GM12864 (cell line): ENCODE results near the gene CD93.

Experiments
- DNase-seq: peaks from one replicate; pipeline ENCODE4 v3.0.0-alpha.2; 2011; ENCODE audit warnings: low read depth
- H3K4me3 ChIP-seq: 2 replicates; pipeline ENCODE4 v1.5.1; 2011; ENCODE audit warnings: mild to moderate bottlenecking, low read depth, low read length, control low read depth
- TF ChIP-seq, protein P1 (sequence below): IDR thresholded peaks from 2 replicates; pipeline ENCODE4 v1.5.1; 2011; ENCODE audit warnings: low read depth, mild to moderate bottlenecking, moderate library complexity, low read length, control low read depth, inconsistent platforms; ENCODE audit errors: missing control alignments

CD93 gene

DNA sequence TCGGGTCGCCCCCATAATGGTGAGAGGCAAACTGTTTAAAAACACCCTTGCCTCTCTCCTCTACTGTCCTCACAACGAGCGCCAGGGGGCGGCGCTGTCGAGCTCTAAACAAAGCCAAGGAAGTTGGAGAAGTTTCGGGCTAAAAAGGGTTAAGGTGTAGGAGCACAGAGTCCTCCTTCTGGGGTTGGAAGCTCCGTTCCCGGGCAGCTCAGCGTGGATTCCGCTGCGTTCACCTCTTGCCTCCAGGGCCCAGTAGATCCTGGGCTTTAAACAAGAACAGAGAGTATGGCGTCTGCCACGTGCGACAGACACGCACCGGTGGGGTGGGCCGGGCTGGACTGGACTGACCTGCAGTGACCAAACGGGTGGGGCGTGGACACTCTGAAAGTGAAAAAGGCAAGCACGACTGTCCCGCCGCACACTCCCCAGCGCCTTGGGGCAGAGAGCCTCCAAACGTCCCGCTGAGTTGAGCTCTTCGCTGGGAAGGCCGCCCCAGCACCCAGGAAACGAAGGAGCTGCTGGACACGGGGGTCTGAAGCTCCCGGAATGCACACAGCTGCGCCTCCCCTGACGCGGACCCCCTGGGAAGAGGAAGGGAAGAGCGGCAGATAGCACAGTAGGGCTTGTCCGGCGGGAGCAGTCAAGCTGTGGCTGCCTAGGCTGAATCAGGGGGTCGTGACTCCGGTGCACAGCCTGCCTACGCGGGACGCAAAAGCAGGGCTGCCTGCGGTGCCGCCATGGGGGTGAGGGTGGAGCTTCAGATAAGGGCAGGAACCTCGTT is 35.1 kb downstream of the CD93 start:
- H3K4me3 ChIP-seq = no peak overlapping the region
- no peak for DNase-seq
- TF ChIP-seq, protein P1, sequence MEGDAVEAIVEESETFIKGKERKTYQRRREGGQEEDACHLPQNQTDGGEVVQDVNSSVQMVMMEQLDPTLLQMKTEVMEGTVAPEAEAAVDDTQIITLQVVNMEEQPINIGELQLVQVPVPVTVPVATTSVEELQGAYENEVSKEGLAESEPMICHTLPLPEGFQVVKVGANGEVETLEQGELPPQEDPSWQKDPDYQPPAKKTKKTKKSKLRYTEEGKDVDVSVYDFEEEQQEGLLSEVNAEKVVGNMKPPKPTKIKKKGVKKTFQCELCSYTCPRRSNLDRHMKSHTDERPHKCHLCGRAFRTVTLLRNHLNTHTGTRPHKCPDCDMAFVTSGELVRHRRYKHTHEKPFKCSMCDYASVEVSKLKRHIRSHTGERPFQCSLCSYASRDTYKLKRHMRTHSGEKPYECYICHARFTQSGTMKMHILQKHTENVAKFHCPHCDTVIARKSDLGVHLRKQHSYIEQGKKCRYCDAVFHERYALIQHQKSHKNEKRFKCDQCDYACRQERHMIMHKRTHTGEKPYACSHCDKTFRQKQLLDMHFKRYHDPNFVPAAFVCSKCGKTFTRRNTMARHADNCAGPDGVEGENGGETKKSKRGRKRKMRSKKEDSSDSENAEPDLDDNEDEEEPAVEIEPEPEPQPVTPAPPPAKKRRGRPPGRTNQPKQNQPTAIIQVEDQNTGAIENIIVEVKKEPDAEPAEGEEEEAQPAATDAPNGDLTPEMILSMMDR = peak; percentile 52

DNA sequence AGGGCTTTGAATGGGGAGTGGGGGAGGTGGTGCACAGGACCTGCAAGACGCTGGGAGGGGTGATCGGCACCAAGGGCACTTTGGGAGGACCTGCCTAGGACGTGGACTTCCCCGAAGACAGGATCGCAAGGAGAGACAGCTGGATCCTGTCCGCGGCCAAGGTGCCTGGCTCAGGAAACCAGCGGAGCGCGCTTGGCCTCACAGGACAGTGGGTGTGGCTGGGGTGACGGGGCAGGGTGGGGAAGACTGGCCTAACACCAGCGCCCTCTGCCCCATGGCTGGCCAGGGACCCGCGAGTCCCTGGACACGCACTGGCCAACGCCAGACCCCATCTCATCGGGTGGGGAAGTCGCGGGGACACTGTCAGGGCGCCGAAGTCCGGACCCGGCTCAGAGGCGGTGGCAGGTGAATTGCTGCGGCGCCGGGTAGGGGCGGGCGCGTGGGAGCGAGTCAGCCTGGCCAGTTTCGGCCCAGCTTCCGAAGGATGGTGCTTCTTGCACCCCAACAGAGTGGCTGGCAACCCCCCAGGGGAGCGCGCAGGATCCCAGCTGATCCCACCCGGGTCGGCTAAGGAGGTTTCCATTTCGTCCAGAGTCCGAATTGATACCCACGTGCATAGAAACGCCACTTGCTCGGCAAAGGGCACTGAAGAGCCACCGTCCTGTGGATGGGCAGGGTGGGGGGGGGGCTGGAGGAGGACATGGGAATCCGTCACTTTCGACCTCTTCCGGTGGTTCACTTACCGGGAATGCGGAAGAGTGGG is 35.9 kb downstream of the CD93 start:
- TF ChIP-seq, protein P1 = no peak
- no peak for DNase-seq
- no peak overlapping the region for H3K4me3 ChIP-seq

DNA sequence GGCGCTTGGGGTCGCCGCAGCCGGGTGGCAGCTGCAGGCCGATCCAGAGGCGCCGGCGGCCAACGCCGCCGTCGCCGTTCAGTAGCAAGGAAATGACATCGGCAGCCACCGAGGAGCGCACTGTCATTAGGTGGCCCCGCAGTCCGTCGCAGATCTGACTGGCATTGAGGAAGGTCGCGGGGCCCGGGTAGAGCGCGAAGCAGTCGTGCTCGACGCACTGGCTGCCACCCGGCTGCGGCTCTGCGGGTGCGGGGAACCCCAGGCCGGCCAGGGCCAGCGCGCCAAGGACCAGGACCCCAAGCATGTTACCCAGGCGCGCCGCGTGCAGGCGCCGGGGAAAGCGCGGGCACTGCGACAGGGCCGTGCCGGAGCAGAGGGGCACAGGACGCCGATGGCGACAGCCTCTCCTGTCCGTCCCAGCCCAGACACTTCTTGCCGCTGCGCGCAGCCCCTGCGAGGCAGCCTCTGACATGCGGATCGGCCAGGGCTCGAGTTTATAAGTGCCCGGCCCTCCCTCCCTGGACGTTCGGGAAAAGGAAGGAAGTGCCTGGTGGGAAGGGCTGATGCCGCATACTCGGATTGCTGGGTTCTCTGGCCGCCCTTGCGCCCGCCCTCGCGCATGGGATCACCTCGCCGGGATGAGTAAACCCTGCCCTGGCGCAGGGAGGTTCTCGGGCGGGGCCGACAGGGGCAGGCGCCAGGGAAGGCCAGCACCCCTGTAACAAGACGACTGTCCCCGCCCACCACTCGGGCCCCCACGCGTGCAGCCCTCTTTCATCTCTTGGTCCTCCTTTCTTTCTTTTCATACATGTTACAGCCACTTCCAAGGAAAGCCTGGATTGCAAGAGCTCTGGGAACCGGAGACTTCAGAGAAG is 36.7 kb downstream of the CD93 start, which contains the start of gene THBD:
THBD (minus strand) TSS at position 472 of the 875 bp plus-strand sequence; CDS start at position 304, 168 bp downstream.
- H3K4me3 ChIP-seq = no peak within 1 kb of the TSS
- no peak for DNase-seq
- TF ChIP-seq, protein P1 = no peak

DNA sequence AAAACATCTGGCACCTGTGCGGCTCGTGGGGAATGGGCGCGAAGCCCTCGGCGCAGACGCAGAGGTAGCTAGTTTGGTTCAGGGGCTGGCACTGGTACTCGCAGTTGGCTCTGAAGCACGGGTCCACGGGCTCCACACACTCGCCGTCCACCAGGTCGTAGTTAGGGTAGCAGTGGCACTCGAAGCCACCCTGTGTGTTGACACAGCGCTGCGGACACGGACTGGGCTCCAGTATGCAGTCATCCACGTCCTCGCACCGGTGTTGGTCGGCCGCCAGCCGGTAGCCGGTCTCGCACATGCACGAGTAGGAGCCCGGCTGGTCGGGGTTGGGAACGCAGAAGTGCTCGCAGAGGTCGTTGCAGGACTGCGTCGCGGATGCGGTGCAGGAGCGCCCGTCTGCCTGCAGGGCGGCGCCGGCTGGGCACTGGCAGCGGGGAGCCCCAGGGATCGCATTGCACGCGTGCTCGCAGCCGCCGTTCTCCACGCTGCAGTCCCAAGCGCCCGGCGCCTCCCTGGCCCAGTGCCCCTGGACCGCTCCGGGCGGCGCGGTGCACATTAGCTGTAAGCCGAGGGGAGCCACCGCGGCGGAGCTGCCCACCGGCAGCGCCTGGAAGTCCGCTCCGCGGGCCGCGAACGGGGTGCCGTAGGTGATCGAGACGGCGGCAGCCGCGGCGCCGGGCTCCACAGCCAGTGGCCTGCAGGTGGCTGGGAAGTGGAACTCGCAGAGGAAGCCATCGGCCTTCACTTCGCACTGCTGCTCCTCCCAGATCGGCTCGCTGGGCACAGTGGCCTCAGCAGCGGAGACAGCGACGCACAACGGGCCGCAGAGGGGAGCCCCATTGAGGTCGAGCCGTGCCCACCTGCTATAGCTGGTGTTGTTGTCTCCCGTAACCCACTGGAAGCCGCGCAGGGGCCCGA is 37.6 kb downstream of the CD93 start:
- H3K4me3 ChIP-seq = no peak overlapping the region
- TF ChIP-seq, protein P1 = no peak
- no peak for DNase-seq

DNA sequence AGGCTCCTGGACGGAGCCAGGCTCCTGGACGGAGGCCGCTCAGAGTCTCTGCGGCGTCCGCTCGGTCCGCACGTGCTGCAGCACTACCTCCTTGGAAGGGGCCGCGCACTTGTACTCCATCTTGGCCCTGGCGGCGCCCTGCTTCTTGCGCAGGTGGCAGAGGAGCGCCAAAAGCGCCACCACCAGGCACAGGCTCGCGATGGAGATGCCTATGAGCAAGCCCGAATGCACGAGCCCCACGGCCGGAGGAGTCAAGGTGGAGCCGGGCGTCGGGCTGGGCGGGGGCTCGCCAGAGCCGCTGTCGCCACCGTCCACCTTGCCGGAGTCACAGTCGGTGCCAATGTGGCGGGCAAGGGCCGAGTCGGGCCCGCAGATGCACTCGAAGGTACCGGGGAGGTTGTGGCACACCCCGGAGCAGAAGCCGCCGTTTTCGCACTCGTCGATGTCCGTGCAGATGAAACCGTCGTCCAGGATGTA is 38.3 kb downstream of the CD93 start:
- TF ChIP-seq, protein P1 = no peak
- no peak overlapping the region for H3K4me3 ChIP-seq
- DNase-seq = no peak
